Fibroblast of the conjunctiva (primary cell): ENCODE results near the gene EVX2.

Experiments
- DNase-seq: peaks from one replicate; pipeline ENCODE4 v3.0.0-alpha.2; 2010; ENCODE audit warnings: low read depth

The EVX2 gene

GRCh38 chr2:176096243-176096985, 12.7 kb upstream of the EVX2 start:
- DNase-seq = no peak

- DNase-seq = no peak
Measured at GRCh38 chr2:176095421-176095820, 11.7 kb upstream of the EVX2 start.

GRCh38 chr2:176094349-176094748, 10.6 kb upstream of the EVX2 start:
- no peak for DNase-seq

GRCh38 chr2:176093898-176094249, 10.1 kb upstream of the EVX2 start:
- DNase-seq = no peak

GRCh38 chr2:176093145-176093897, 9.6 kb upstream of the EVX2 start:
- DNase-seq = no peak

GRCh38 chr2:176092270-176093144, 8.7 kb upstream of the EVX2 start, which contains the start of gene HOXD13:
HOXD13 (plus strand) TSS chr2:176092721; CDS start chr2:176092891, 170 bp downstream.
- no peak for DNase-seq

GRCh38 chr2:176091329-176092258, 7.8 kb upstream of the EVX2 start:
- DNase-seq = no peak

GRCh38 chr2:176090862-176091261, 7.1 kb upstream of the EVX2 start:
- no peak for DNase-seq

GRCh38 chr2:176089843-176090395, 6.2 kb upstream of the EVX2 start:
- no peak for DNase-seq

- no peak for DNase-seq
Measured at GRCh38 chr2:176088937-176089842, 5.4 kb upstream of the EVX2 start.

- DNase-seq = no peak
Measured at GRCh38 chr2:176088048-176088936, 4.5 kb upstream of the EVX2 start.

GRCh38 chr2:176087330-176088047, 3.7 kb upstream of the EVX2 start:
- no peak for DNase-seq

- peak; percentile 9 for DNase-seq
Measured at GRCh38 chr2:176085861-176086771, 2.4 kb upstream of the EVX2 start.

- DNase-seq = no peak
Measured at GRCh38 chr2:176085120-176085788, 1.5 kb upstream of the EVX2 start.

- no peak for DNase-seq
Measured at GRCh38 chr2:176084611-176085119, 903 bp upstream of the EVX2 start.
